DMS114 treated with DMSO at 0.1 percent for 48 hours (cell line): Measurements from ENCODE around the gene SORCS2.

Experiments used
- DNase-seq: peaks from one replicate; lab custom pipeline; 2025; ENCODE audit not compliant: unreplicated experiment; lab: John Stamatoyannopoulos, UW

SORCS2 gene

DNA sequence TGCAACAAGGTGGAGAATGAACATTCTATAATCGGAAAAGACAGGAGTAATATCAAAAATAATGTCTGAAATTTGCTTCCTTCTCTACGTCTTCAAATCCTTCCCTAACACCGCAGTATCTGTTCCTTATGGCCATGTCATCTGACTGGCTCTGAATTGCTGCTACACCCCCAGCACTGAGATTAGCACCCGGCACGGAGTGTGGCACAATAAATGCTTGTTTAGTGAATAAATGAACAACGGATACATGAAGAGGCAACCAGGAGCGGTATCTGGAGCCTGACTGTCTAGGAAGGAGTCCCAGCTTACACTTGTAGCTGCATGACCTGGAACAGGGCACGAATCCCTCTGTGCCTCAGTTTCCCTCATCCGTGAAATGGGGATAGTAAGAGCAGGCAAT, 583.1 kb downstream of the SORCS2 start:
- no peak for DNase-seq

- DNase-seq: no peak
These were observed 584.8 kb downstream of the SORCS2 start for GRCh38 chr4:7777017-7777710.

- DNase-seq: no peak
These were observed 585.7 kb downstream of the SORCS2 start for GRCh38 chr4:7777871-7778509.

- DNase-seq: no peak
These were observed 586.4 kb downstream of the SORCS2 start for GRCh38 chr4:7778510-7779431.

DNA sequence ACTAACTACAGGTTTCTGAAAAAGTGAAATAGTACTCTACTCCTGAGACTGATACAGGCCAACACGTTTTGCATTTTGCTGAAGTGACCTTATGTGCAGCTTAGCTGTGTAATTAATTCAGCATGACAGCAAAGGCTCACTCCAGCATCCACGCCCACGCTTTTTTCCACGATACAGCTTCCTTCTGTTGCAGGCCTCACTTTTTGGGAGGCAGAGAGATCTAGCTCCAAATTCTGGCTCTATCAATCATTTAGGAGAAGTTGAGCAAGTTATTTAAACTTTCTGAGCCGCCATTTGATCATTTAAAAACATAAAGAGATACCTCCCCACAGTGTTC, 587.1 kb downstream of the SORCS2 start:
- no peak for DNase-seq

GRCh38 chr4:7780751-7781348, 588.5 kb downstream of the SORCS2 start:
- DNase-seq: no peak

GRCh38 chr4:7781366-7781765, 589.0 kb downstream of the SORCS2 start:
- DNase-seq: no peak

GRCh38 chr4:7781993-7782392, 589.7 kb downstream of the SORCS2 start:
- no peak for DNase-seq

- DNase-seq: no peak
These were observed 590.4 kb downstream of the SORCS2 start for GRCh38 chr4:7782783-7783182.

DNA sequence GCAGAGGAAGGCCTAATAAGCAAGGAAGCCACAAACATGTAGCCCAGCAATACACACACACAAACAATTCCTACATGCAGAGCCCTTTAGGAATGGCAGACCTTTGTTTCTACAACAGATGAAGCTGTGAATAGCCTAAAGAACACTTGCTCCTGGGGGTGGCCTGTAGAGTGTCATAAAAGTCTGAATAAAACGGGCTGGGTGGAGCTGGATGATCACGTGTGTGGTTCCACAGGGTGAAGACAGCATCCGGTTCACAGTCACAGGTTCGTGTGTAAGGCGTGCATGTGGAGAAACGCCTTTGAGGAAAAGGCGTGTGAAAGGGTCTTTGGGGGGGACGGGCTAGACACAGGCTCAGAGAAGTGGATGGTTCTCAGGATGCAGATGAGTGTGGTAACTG, 591.2 kb downstream of the SORCS2 start:
- no peak for DNase-seq

DNA sequence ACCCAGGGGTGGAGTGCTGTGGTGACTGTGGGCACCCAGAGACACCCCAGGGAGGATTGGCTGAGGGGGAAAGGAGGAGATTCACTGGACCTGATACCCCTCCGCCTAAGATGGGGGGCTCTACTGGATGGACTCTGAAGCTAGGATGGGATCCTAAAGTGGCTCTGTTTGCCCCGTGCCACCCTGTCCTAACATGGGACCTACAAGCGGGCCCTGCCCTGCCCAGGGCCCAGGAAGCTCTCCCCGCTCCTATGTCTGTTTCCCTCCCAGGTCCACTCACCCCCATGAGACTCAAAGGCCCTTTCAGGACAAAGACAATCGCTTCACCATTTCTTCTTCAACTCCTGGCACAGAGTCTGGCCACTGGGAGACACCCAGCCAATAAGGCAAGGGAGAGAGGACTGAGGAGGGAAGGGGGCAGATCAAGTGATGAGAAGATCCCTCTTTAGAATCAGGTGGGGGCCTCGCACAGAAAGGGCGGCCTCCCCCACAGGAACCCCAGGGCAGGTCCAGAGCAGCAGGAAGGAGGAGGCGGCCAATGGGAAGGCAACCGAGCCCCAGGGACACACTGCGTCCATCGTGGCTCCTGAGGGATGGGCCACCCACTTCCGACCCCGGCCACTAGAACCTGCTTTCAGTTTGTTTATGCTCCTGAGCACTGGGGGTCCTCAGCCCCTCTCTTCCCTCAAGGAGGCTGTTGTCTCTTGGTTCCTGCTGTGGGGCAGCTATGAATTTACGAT, 592.0 kb downstream of the SORCS2 start:
- DNase-seq: no peak

- no peak for DNase-seq
These were observed 592.7 kb downstream of the SORCS2 start for GRCh38 chr4:7785017-7785416.

DNA sequence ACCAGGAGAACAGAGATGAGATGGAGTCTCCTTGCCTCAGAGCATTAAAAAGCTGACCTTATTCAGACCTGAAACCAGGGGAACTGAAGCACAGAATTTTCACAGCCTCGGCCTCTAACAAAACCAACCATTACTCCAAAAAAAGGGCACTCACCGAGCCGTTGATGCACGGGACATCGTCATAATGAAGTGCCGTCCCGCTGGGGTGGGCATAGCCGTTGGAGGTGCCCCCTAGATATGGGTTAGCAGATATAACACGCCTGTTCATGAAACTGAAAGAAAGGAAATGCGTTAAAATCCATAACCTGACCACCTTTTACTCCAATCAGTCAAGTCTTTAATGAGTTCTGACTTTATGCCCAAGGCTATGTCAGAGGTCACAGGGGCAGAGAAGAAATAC, 593.7 kb downstream of the SORCS2 start:
- DNase-seq: no peak

- DNase-seq: no peak
These were observed 594.2 kb downstream of the SORCS2 start for GRCh38 chr4:7786517-7786916.

- no peak for DNase-seq
These were observed 594.7 kb downstream of the SORCS2 start for GRCh38 chr4:7787067-7787466.

GRCh38 chr4:7787681-7788141, 595.4 kb downstream of the SORCS2 start:
- no peak for DNase-seq

DNA sequence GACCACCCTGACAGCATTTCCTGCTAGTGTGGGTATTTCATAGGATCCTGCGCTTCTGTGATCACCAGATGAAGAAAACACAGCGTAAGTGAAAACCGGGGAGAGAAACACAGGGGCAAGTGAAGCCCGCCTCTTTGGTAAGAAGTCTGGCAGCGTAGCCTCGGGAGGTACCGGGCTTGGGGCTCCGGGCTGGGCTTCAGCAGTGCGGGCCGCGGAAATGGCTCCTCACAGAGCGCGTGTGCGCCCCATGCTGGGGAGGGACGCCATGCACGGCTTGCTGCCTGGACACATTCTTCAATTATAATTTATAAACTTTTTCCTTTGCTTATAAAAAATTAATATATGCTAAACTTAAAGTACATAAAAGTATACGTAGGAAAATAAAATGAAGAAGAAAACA, 595.9 kb downstream of the SORCS2 start:
- no peak for DNase-seq

DNA sequence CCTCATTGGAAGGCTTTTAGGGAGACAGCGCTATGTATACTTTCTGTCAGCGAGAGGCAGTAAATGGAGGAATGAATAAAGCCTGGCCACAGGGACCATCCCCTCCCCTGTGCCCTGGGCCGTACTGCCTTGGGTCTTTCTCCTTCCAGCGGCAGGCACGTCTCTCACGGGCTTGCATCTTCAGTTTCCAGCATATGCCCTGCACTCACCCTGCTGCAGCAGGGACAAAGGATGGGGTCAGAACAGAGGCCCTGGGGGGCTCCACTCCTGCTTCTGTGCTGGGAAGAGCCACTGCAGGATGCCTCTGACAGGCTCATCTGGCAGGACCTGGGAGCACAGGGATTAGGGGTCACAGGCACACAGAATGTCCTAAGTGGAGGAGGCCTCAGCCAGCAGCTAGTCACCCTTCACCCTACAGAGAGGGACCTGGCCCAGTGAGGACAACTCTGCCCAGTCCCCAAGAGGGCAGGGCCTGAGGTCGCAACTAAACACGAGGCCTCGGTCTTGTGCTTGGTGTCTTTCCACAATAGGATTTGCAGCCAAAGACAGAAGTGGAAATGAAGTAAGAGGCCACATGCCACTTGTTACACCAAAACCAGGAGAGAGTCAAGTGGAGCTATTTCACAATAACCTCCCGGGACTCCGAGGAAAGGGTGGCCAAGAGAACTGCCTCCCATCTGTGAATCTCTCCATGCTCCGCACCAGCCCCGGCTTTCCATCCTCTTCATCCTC, 596.5 kb downstream of the SORCS2 start:
- DNase-seq: no peak

DNA sequence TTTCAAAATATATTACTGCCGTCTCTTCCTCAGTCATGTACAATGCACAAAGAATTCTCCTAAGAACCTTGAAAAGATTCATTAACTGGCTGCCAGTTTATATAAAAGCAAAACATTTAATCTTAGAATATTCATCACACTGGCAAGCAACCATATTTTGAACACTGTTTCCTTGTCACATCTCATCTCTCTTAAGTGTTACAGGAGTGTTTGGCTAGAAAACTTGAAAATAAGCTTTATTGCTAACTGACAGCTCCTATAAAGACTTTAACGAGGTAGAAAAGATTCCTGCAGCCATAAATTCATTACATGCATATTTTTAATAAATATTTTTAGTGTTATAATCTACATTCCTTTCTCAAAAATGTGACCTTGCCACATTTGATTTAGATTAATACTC, 597.7 kb downstream of the SORCS2 start:
- DNase-seq: no peak

- DNase-seq: no peak
These were observed 598.7 kb downstream of the SORCS2 start for GRCh38 chr4:7790999-7791398.
